ENCODE data around the gene POPDC2. TPM values are rescaled to one million over a fixed set of nuclear protein-coding genes. Genes with fewer than 3 reads are reported as not detected.
A peak's percentile ranks its signal among the peaks of the same experiment; 100 is the strongest.

Gene POPDC2
- total and polyA plus RNA-seq, 2 of the 4 experiments (the other 2 are of a cell fraction): under 0.01 to 0.29 TPM

DNA sequence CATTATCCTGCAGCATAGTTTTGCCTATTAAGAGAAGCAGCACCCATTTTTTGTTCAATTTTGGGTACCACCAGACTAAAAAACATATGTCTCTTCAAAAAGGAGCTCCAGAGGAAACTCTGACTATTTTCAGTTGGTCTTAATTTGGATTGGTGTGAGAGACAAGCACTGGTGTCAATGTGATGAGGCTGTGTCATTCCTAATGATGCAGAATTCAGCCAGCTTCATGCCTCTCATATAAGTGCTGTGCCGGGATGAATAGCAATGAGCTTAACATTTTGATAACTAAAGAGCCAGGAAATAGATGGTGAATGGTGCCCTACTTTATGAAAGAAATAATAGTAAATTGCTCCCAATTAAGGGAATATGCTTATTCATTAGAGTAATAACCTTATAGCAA is 15.9 kb downstream of the POPDC2 start (continued):
- TF ChIP-seq MXI1 (IDR thresholded peaks at IDR 0.05; ENCODE audit: borderline replicate concordance, low read depth, low read length): no peak
- no peak for TF ChIP-seq CHD1 (IDR thresholded peaks at IDR 0.05; ENCODE audit: low read depth, low read length)

DNA sequence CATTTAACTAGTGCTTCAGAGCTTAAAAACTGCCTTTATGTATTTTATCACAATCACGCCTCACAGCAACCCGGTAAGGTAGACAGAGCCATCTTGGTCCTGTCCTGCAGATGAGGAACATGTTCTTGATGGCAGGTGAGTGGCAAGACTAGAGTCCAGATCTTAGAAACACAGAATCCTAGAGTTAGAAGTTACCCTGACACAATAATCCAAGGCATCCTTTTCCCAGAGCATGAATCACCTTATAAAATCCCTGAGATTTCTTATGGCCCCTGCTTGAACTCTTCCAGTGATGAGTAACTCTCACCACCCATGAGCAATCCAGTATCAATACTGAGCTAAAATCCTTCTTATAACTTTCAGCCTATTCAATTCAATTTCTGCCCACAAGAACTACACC is 16.9 kb downstream of the POPDC2 start:
- POLR2A ChIA-PET (ENCODE audit: unreplicated experiment): no interaction called here
- BruUV-seq (replicated peaks): no TSS peak
- no peak overlapping the region for H3K4me2 ChIP-seq (ENCODE audit: low read depth, low read length)
- TF ChIP-seq SMC3 (IDR thresholded peaks at IDR 0.05; ENCODE audit: low read depth, low read length) (no peak), MAFK (IDR thresholded peaks at IDR 0.05; ENCODE audit: low read depth, low read length) (no peak), CEBPB (IDR thresholded peaks at IDR 0.05; ENCODE audit: low read depth, low read length) (peak; percentile 44; the same call in 1 of the 2 replicates), FOS (IDR thresholded peaks at IDR 0.05; ENCODE audit: low read depth, low read length) (peak; percentile 76)
- TF ChIP-seq, protein P1, sequence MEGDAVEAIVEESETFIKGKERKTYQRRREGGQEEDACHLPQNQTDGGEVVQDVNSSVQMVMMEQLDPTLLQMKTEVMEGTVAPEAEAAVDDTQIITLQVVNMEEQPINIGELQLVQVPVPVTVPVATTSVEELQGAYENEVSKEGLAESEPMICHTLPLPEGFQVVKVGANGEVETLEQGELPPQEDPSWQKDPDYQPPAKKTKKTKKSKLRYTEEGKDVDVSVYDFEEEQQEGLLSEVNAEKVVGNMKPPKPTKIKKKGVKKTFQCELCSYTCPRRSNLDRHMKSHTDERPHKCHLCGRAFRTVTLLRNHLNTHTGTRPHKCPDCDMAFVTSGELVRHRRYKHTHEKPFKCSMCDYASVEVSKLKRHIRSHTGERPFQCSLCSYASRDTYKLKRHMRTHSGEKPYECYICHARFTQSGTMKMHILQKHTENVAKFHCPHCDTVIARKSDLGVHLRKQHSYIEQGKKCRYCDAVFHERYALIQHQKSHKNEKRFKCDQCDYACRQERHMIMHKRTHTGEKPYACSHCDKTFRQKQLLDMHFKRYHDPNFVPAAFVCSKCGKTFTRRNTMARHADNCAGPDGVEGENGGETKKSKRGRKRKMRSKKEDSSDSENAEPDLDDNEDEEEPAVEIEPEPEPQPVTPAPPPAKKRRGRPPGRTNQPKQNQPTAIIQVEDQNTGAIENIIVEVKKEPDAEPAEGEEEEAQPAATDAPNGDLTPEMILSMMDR (conservative IDR thresholded peaks at IDR 0.05; ENCODE audit: low read depth, low read length): no peak
- H3K14ac ChIP-seq (replicated peaks; ENCODE audit: low read depth, low read length): peak overlapping the region; percentile 62; the same call in 1 of the 2 replicates
- no peak overlapping the region for H2AK5ac ChIP-seq (ENCODE audit: low read depth, low read length)
- no peak overlapping the region for H3K4me3 ChIP-seq (ENCODE audit: insufficient read depth, low read depth, low read length)
- no peak overlapping the region for H3K23ac ChIP-seq (ENCODE audit: low read depth, low read length)
- no peak overlapping the region for H4K8ac ChIP-seq (ENCODE audit: low read depth in 2 of 2, low read length in 2 of 2)
- no peak overlapping the region for H2AFZ ChIP-seq (replicated peaks; ENCODE audit: low read length, poor library complexity)
- dilution Hi-C loops (cut with HindIII; ENCODE audit: low sequenced_read_pairs, unreplicated experiment): no loop called here
- DNase-seq (peak; percentile 87), ATAC-seq (ENCODE audit: low read depth) (peak; percentile 82)
- H3K9me1 ChIP-seq (ENCODE audit: insufficient read depth, low read length): peaks cover 8% of the 10 kb centered on the region
- H2BK5ac ChIP-seq (ENCODE audit: low read depth, low read length, poor library complexity, severe bottlenecking): no peak overlapping the region
- no peak overlapping the region for H4K5ac ChIP-seq (ENCODE audit: low read depth, low read length)
- H3K9ac ChIP-seq (ENCODE audit: low read depth, low read length): no peak overlapping the region
- CTCF ChIA-PET: no interaction called here
- peaks cover 15% of the 10 kb centered on the region for H3K4me1 ChIP-seq (ENCODE audit: control insufficient read depth, insufficient read depth, low read length)
- H2BK120ac ChIP-seq (ENCODE audit: low read depth, low read length): no peak overlapping the region
- no peak overlapping the region for H3K4ac ChIP-seq (ENCODE audit: low read depth, low read length)
- H3K27me3 ChIP-seq (ENCODE audit: control insufficient read depth, insufficient read depth, low read length): no peaks in the 10 kb centered on the region
- no peak overlapping the region for H2BK20ac ChIP-seq (ENCODE audit: low read depth, low read length)
- in situ Hi-C loops (cut with MboI; ENCODE audit: low sequenced_read_pairs): no loop called here
- H4K91ac ChIP-seq (ENCODE audit: insufficient read depth, low read depth, low read length): no peak overlapping the region
- no peaks in the 10 kb centered on the region for H3K79me1 ChIP-seq (ENCODE audit: low read depth in 1 of 2, low read length in 2 of 2)
- intact Hi-C loops (cut with micrococcal nuclease): no loop called here
- H3K56ac ChIP-seq (ENCODE audit: extremely low read depth, insufficient read depth, low read length): no peak overlapping the region
- no peak overlapping the region for H2AK9ac ChIP-seq (replicated peaks; ENCODE audit: low read depth, low read length, poor library complexity)
- no peak overlapping the region; the same call in 2 of the 3 replicates for H2BK15ac ChIP-seq (ENCODE audit: low read depth, low read length)
- H3K27ac ChIP-seq (ENCODE audit: insufficient read depth, low read length): 0 out of 2 replicates have a peak overlapping the region, but pooled peaks have one; percentile 19
- no peaks in the 10 kb centered on the region for H3K36me3 ChIP-seq (ENCODE audit: control insufficient read depth, insufficient read depth, low read length)
- WGBS, 2 experiments (ENCODE audit: extremely low coverage in 2 of 2, insufficient read length in 1 of 2): no CpG with 5 or more reads among the region's 2 CpGs
- no peak overlapping the region for H3K18ac ChIP-seq (ENCODE audit: low read depth, low read length)
- H3K9me3 ChIP-seq (ENCODE audit: control insufficient read depth, insufficient read depth, low read length): no peaks in the 10 kb centered on the region
- no peaks in the 10 kb centered on the region for H4K20me1 ChIP-seq (ENCODE audit: insufficient read depth, low read length)
